GM21381 (cell line): ENCODE data around the gene MTUS2.
"Not testable (repeated sequence)": the region's sequence is repeated elsewhere in the genome, so short reads cannot be mapped to it uniquely, and the experiment has no call there.

Source experiments
- ATAC-seq: cut with Tn5 transposase; IDR thresholded peaks from one replicate; pipeline ENCODE4 v1.9.1; 2021; ENCODE audit warnings: mild to moderate bottlenecking, moderate library complexity; ENCODE audit not compliant: unreplicated experiment

Gene MTUS2

GRCh38 chr13:29294821-29295220, 474.7 kb downstream of the MTUS2 start:
- ATAC-seq: no peak

- no peak for ATAC-seq
These were observed 480.9 kb downstream of the MTUS2 start for GRCh38 chr13:29301027-29301426.

- ATAC-seq: no peak
These were observed 484.0 kb downstream of the MTUS2 start for GRCh38 chr13:29304148-29304547.

GRCh38 chr13:29310806-29311205, 490.7 kb downstream of the MTUS2 start:
- no peak for ATAC-seq

- ATAC-seq: no peak
These were observed 495.7 kb downstream of the MTUS2 start for GRCh38 chr13:29315847-29316246.

GRCh38 chr13:29317828-29318227, 497.7 kb downstream of the MTUS2 start:
- no peak for ATAC-seq

- ATAC-seq: no peak
These were observed 498.6 kb downstream of the MTUS2 start for GRCh38 chr13:29318741-29319140.

GRCh38 chr13:29319451-29319850, 499.3 kb downstream of the MTUS2 start:
- ATAC-seq: no peak

- ATAC-seq: no peak
These were observed 503.8 kb downstream of the MTUS2 start for GRCh38 chr13:29323954-29324353.

GRCh38 chr13:29324601-29325000, 504.5 kb downstream of the MTUS2 start:
- no peak for ATAC-seq

- no peak for ATAC-seq
These were observed 508.4 kb downstream of the MTUS2 start for GRCh38 chr13:29328501-29328900.

- no peak for ATAC-seq
These were observed 516.2 kb downstream of the MTUS2 start for GRCh38 chr13:29336356-29336755.

GRCh38 chr13:29339386-29340272, 519.5 kb downstream of the MTUS2 start:
- no peak for ATAC-seq

GRCh38 chr13:29345860-29346582, 525.9 kb downstream of the MTUS2 start:
- ATAC-seq: not testable (repeated sequence)

- no peak for ATAC-seq
These were observed 534.9 kb downstream of the MTUS2 start for GRCh38 chr13:29355029-29355428.

GRCh38 chr13:29359181-29359580, 539.0 kb downstream of the MTUS2 start:
- ATAC-seq: no peak

GRCh38 chr13:29361716-29362115, 541.6 kb downstream of the MTUS2 start:
- no peak for ATAC-seq

- ATAC-seq: peak; percentile 84
These were observed 542.9 kb downstream of the MTUS2 start for GRCh38 chr13:29362849-29363604.

- ATAC-seq: no peak
These were observed 549.1 kb downstream of the MTUS2 start for GRCh38 chr13:29369060-29369743.

- no peak for ATAC-seq
These were observed 559.1 kb downstream of the MTUS2 start for GRCh38 chr13:29379281-29379680.

- ATAC-seq: no peak
These were observed 559.7 kb downstream of the MTUS2 start for GRCh38 chr13:29379865-29380264.
